H1 (cell line): ENCODE data around the gene PPAN. TPM values are rescaled to one million over a fixed set of nuclear protein-coding genes. Genes with fewer than 3 reads are reported as not detected.

Experiments used
- CTCF ChIA-PET: fragments of 300-600 bp; sonication (Branson Sonifier 250); formaldehyde crosslinking; loops from one replicate; lab custom pipeline; 2021; ENCODE audit not compliant: partially characterized antibody; lab: Charles Lee
- POLR2A ChIA-PET: fragments of 300-600 bp; sonication (Branson Sonifier 250); formaldehyde crosslinking; loops from one replicate; lab custom pipeline; 2021; ENCODE audit warnings: inconsistent platforms; ENCODE audit not compliant: partially characterized antibody; lab: Charles Lee
- DNase-seq, 2 experiments: peaks; one replicate each; pipeline versions ENCODE4 v3.0.0 to v3.0.0-alpha.2; 2010 to 2022; ENCODE audit warnings: low spot score in 2 of 2, low read depth in 1 of 2, mixed read lengths in 1 of 2
- FAIRE-seq: peaks from 2 replicates; lab custom pipeline; 2011; peaks lifted over from hg19 to GRCh38; lab: Jason Lieb, UNC
- H2AFZ ChIP-seq: 2 replicates; pipeline ENCODE4 v1.8.1; 2012; ENCODE audit warnings: low read length, inconsistent platforms
- H2AK5ac ChIP-seq: 2 replicates; pipeline ENCODE4 v1.6.1; 2013; ENCODE audit warnings: low read depth, low read length
- H2BK120ac ChIP-seq: replicated peaks from 2 replicates; pipeline ENCODE3; 2013; ENCODE audit warnings: low read depth, low read length, inconsistent platforms
- H2BK12ac ChIP-seq: 2 replicates; pipeline ENCODE4 v1.6.1; 2013; ENCODE audit warnings: low read depth, low read length
- H2BK15ac ChIP-seq: 2 replicates; pipeline ENCODE4 v1.6.1; 2013; ENCODE audit warnings: low read length
- H2BK20ac ChIP-seq: 2 replicates; pipeline ENCODE4 v1.6.1; 2013; ENCODE audit warnings: low read length
- H2BK5ac ChIP-seq: 2 replicates; pipeline ENCODE4 v1.6.1; 2013; ENCODE audit warnings: low read depth, low read length
- H3K14ac ChIP-seq: 2 replicates; pipeline ENCODE4 v1.6.1; 2013; ENCODE audit warnings: inconsistent platforms; ENCODE audit not compliant: insufficient read length
- H3K18ac ChIP-seq: 2 replicates; pipeline ENCODE4 v1.6.1; 2013; ENCODE audit warnings: low read length; ENCODE audit errors: extremely low read depth
- H3K23ac ChIP-seq: 2 replicates; pipeline ENCODE4 v1.6.1; 2013; ENCODE audit warnings: inconsistent platforms; ENCODE audit not compliant: insufficient read length
- H3K23me2 ChIP-seq: 2 replicates; pipeline ENCODE4 v1.6.1; 2013; ENCODE audit warnings: low read depth, low read length
- H3K27ac ChIP-seq: 2 replicates; pipeline ENCODE4 v1.6.1; 2011; ENCODE audit warnings: low read depth, low read length, inconsistent platforms
- H3K27me3 ChIP-seq, 4 experiments: replicated peaks in 1 of 4; 1 replicate in 1 of 4; 2 replicates in 3 of 4; pipeline versions ENCODE4 v1.6.1 to v1.8.1; 2011 to 2013; ENCODE audit warnings: low read length in 3 of 4, mild to moderate bottlenecking in 3 of 4, inconsistent platforms in 2 of 4, mixed read lengths in 2 of 4, moderate library complexity in 1 of 4; ENCODE audit not compliant: control insufficient read depth in 3 of 4, insufficient read depth in 3 of 4; ENCODE audit errors: extremely low read depth in 1 of 4
- H3K36me3 ChIP-seq, 4 experiments: 2 replicates each; pipeline versions ENCODE4 v1.6.1 to v1.8.1; 2011 to 2013; ENCODE audit warnings: mild to moderate bottlenecking in 4 of 4, low read length in 3 of 4, moderate library complexity in 2 of 4, control low read depth in 1 of 4, inconsistent platforms in 1 of 4; ENCODE audit not compliant: insufficient read depth in 4 of 4, control insufficient read depth in 2 of 4
- H3K4ac ChIP-seq: replicated peaks from 2 replicates; pipeline ENCODE3; 2013; ENCODE audit warnings: low read length, low read depth, mixed read lengths, inconsistent platforms; ENCODE audit not compliant: insufficient read length
- H3K4me1 ChIP-seq, 4 experiments: replicated peaks in 1 of 4; 1 replicate in 1 of 4; 2 replicates in 3 of 4; pipeline versions ENCODE4 v1.6.1 to v1.8.1; 2011 to 2013; ENCODE audit warnings: low read length in 3 of 4, inconsistent platforms in 2 of 4, mixed read lengths in 1 of 4; ENCODE audit not compliant: insufficient read depth in 4 of 4, control insufficient read depth in 3 of 4
- H3K4me2 ChIP-seq, 2 experiments: 2 replicates each; pipeline versions ENCODE4 v1.6.1 to v1.8.1; 2011 to 2013; ENCODE audit warnings: low read depth in 2 of 2, low read length in 2 of 2, control low read depth in 1 of 2, inconsistent platforms in 1 of 2, mild to moderate bottlenecking in 1 of 2; ENCODE audit not compliant: insufficient read depth in 1 of 2
- H3K4me3 ChIP-seq, 4 experiments: fragments of 200-600, 300-600 bp in 1 of 4; sonication (generic), shearing (Covaris generic), sonication (Bioruptor Twin) in 1 of 4; 2 replicates each; pipeline versions ENCODE4 v1.5.1 to v1.8.1; 2011 to 2016; ENCODE audit warnings: low read length in 4 of 4, low read depth in 3 of 4, control low read depth in 2 of 4, inconsistent platforms in 2 of 4, mild to moderate bottlenecking in 2 of 4, mixed read lengths in 1 of 4, moderate library complexity in 1 of 4; ENCODE audit not compliant: insufficient read depth in 2 of 4; ENCODE audit errors: extremely low read depth in 1 of 4
- H3K56ac ChIP-seq: replicated peaks from 2 replicates; pipeline ENCODE3; 2013; ENCODE audit warnings: low read depth, mild to moderate bottlenecking, mixed read lengths, low read length, inconsistent platforms; ENCODE audit not compliant: insufficient read length
- H3K79me1 ChIP-seq: 2 replicates; pipeline ENCODE4 v1.6.1; 2013; ENCODE audit warnings: low read depth, low read length, control low read depth
- H3K79me2 ChIP-seq, 2 experiments: 2 replicates each; pipeline versions ENCODE4 v1.6.1 to v1.8.1; 2012 to 2013; ENCODE audit warnings: low read length in 2 of 2, mild to moderate bottlenecking in 2 of 2, inconsistent platforms in 1 of 2; ENCODE audit not compliant: insufficient read depth in 2 of 2, control insufficient read depth in 1 of 2
- H3K9ac ChIP-seq, 4 experiments: replicated peaks in 1 of 4; 1 replicate in 1 of 4; 2 replicates in 3 of 4; pipeline versions ENCODE4 v1.6.1 to v1.8.1; 2011 to 2013; ENCODE audit warnings: low read depth in 3 of 4, low read length in 3 of 4, control low read depth in 2 of 4, mild to moderate bottlenecking in 2 of 4, moderate library complexity in 2 of 4, inconsistent platforms in 1 of 4; ENCODE audit errors: extremely low read depth in 1 of 4
- H3K9me3 ChIP-seq, 2 experiments: 2 replicates each; pipeline versions ENCODE4 v1.6.1 to v1.8.1; 2012 to 2013; ENCODE audit warnings: mild to moderate bottlenecking in 2 of 2, moderate library complexity in 2 of 2, control low read depth in 1 of 2, inconsistent platforms in 1 of 2, low read depth in 1 of 2, low read length in 1 of 2, mixed read lengths in 1 of 2; ENCODE audit not compliant: insufficient read depth in 2 of 2
- H4K20me1 ChIP-seq, 2 experiments: replicated peaks in 1 of 2; 2 replicates each; pipeline versions ENCODE3 to v1.8.1; 2011 to 2013; ENCODE audit warnings: inconsistent platforms in 2 of 2, low read length in 2 of 2, mild to moderate bottlenecking in 1 of 2; ENCODE audit not compliant: insufficient read depth in 2 of 2, control insufficient read depth in 1 of 2
- H4K5ac ChIP-seq: 2 replicates; pipeline ENCODE4 v1.6.1; 2013; ENCODE audit warnings: low read length, low read depth, mixed read lengths, inconsistent platforms; ENCODE audit not compliant: insufficient read length
- H4K8ac ChIP-seq: 2 replicates; pipeline ENCODE4 v1.8.0; 2013; ENCODE audit warnings: mild to moderate bottlenecking, moderate library complexity, low read length, inconsistent platforms; ENCODE audit not compliant: insufficient read depth; ENCODE audit errors: extremely low read depth
- H4K91ac ChIP-seq: replicated peaks from 2 replicates; pipeline ENCODE3; 2013; ENCODE audit warnings: low read length, mixed read lengths, inconsistent platforms; ENCODE audit not compliant: insufficient read length
- ASH2L ChIP-seq: fragments of 200-600, 300-600 bp; sonication (generic); IDR thresholded peaks from one replicate; pipeline ENCODE4 v1.7.1; 2017; ENCODE audit warnings: low read length
- CEBPB ChIP-seq: IDR thresholded peaks from 2 replicates; pipeline ENCODE4 v1.6.1; 2012; ENCODE audit warnings: low read depth, low read length
- EP300 ChIP-seq, 2 experiments: IDR thresholded peaks; 1 replicate in 1 of 2; 2 replicates in 1 of 2; pipeline ENCODE4 v1.6.1; 2011 to 2012; ENCODE audit warnings: low read depth in 2 of 2, low read length in 2 of 2, mild to moderate bottlenecking in 2 of 2, borderline replicate concordance in 1 of 2, inconsistent platforms in 1 of 2, moderate library complexity in 1 of 2
- FOSL1 ChIP-seq: IDR thresholded peaks from 2 replicates; pipeline ENCODE4 v1.6.1; 2011; ENCODE audit warnings: mild to moderate bottlenecking, low read depth, low read length, moderate library complexity; ENCODE audit not compliant: insufficient read depth
- NRF1 ChIP-seq: IDR thresholded peaks from 2 replicates; pipeline ENCODE4 v1.6.1; 2011; ENCODE audit warnings: mild to moderate bottlenecking, low read depth, low read length, improper control_type of control experiment
- RBBP5 ChIP-seq: IDR thresholded peaks from 2 replicates; pipeline ENCODE4 v1.7.1; 2012; ENCODE audit warnings: low read depth, mild to moderate bottlenecking, inconsistent platforms, low read length, moderate library complexity, borderline replicate concordance
- SIRT6 ChIP-seq: IDR thresholded peaks from one replicate; pipeline ENCODE4 v1.7.1; 2012; ENCODE audit warnings: low read length, inconsistent platforms
- SP2 ChIP-seq: IDR thresholded peaks from 2 replicates; pipeline ENCODE4 v1.6.1; 2012; ENCODE audit warnings: mild to moderate bottlenecking, low read length, inconsistent platforms
- SUZ12 ChIP-seq: fragments of 200-600 bp; sonication (generic); IDR thresholded peaks from 2 replicates; pipeline ENCODE4 v1.6.1; 2012; ENCODE audit warnings: mild to moderate bottlenecking, inconsistent platforms, low read length, moderate library complexity, mixed read lengths
- TAF1 ChIP-seq: IDR thresholded peaks from 2 replicates; pipeline ENCODE4 v1.6.1; 2011; ENCODE audit warnings: mild to moderate bottlenecking, low read depth, low read length
- WGBS, 2 experiments: shearing (Covaris generic) in 1 of 2; methylation state at CpG; one replicate each; pipeline versions ENCODE4 v1.1.6 to v1.1.7; 2013 to 2015; ENCODE audit warnings: low lambda C conversion rate in 2 of 2, mixed read lengths in 2 of 2, inconsistent platforms in 1 of 2, low coverage in 1 of 2, missing lambda C conversion rate in 1 of 2; ENCODE audit not compliant: insufficient replicate concordance in 2 of 2, insufficient coverage in 1 of 2, insufficient read length in 1 of 2; ENCODE audit errors: extremely low coverage in 1 of 2, missing lambda C conversion rate in 1 of 2; 5-methylcytosine and 5-hydroxymethylcytosine counted together
- polyA plus RNA-seq, 7 experiments: library from polyadenylated mRNA; depleted of rRNA in 3 of 7; stranded (reverse) in 5 of 7; unstranded in 2 of 7; fragments of >200 nt in 5 of 7; fragments of 200-250 nt in 2 of 7; gene quantifications; 1 replicate in 5 of 7; 2 replicates in 1 of 7; 4 replicates in 1 of 7; pipeline versions ENCODE4 v1.2.1 to v1.2.3, GENCODE V29; 2011 to 2013; ENCODE audit warnings: missing spikeins in 2 of 7, mixed read lengths in 2 of 7
- total RNA-seq: library from RNA; stranded (reverse); fragmentation: NEBNext Ultra II Directional; extraction: Animal tissue kit (Norgen Biotek cat#: 25700); gene quantifications from 2 replicates; pipeline ENCODE4 v1.2.1, GENCODE V29; 2021
- TF ChIP-seq, protein P1 (sequence below): IDR thresholded peaks from 2 replicates; pipeline ENCODE4 v1.6.1; 2011; ENCODE audit warnings: low read length, improper control_type of control experiment

Gene PPAN
- total and polyA plus RNA-seq, 2 of the 8 experiments (the other 6 are each of a cell fraction or from before 2014, with no cell fraction given): 48.8 to 74.4 TPM

DNA sequence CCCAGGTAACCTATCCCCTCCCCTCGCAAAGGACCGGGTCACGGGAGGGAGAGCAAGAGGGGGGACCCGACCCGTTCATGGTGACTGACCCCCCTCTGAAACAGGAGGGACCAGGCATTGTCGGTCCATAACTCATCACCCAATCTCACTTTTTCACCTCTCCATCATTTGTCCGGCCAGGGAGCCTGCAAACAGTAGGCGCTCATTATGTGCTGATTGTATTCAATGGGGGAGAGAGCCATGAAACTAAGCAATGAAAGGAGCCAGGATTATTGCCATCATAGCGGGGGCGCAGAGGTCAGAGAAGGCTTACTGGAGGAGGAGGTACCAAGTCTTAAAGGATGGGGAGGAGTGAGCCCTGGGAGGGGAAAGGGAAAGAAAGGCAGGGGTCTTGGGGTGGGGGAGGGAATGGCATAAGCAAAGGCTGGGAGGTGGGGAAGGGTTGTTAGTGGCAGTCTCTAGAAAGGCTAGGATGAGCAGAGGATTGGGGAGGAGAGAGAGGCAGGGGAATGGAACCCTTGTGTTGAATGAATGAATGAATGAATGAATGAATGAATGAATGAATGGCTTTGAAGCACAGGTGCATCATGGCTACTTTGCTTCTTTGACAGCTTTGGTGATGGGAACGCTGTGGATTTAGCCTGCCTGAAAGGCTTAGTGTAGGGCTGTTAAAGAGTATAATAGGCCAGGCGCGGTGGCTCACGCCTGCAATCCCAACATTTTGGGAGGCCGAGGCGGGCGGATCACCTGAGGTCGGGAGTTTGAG lies 18.7 kb upstream of the PPAN start:
- Histone ChIP-seq H3K23ac (no peak overlapping the region), H2BK5ac (no peak overlapping the region), H3K79me1 (no peaks in the 10 kb centered on the region), H2AFZ (no peak overlapping the region), H3K27me3 (peaks cover 0 to 2% (median 0%) of the 10 kb centered on the region in 4 experiments; a peak in 1 of 7 replicates), H4K20me1 (peaks cover 0 to 4% of the 10 kb centered on the region in 2 experiments), H3K14ac (no peak overlapping the region), H3K18ac (no peak overlapping the region), H3K9ac (peak overlapping the region in 1 of 4 experiments; percentile 32; a peak in 1 of 7 replicates), H3K4me3 (peak overlapping the region; percentile 81 to 92 (median 87); a peak in 6 of 8 replicates), H3K79me2 (no peaks in the 10 kb centered on the region), H2BK15ac (no peak overlapping the region), H4K91ac (peak overlapping the region; percentile 40), H2BK20ac (0 out of 2 replicates have a peak overlapping the region, but pooled peaks have one; percentile 32), H4K8ac (0 out of 2 replicates have a peak overlapping the region, but pooled peaks have one; percentile 57), H3K9me3 (no peaks in the 10 kb centered on the region), H2AK5ac (no peak overlapping the region), H3K36me3 (peaks cover 0 to 3% (median 1%) of the 10 kb centered on the region in 4 experiments; a peak in 2 of 8 replicates), H2BK120ac (no peak overlapping the region), H2BK12ac (no peak overlapping the region), H3K56ac (no peak overlapping the region), H4K5ac (no peak overlapping the region), H3K4me1 (peaks cover 0 to 4% (median 3%) of the 10 kb centered on the region in 4 experiments; a peak in 4 of 7 replicates), H3K4me2 (peak overlapping the region; percentile 71), H3K23me2 (peaks cover 13% of the 10 kb centered on the region; the same call in 1 of the 2 replicates), H3K4ac (no peak overlapping the region), H3K27ac (no peak overlapping the region)
- POLR2A ChIA-PET: interaction anchor here (1.7 to 15.1 kb wide), 2 partner anchors 9 to 25 kb away, joined by 3 to 240 read pairs; partner anchors contain the start of genes P2RY11 and PPAN
- CTCF ChIA-PET: interaction anchor here (1.5 kb wide), 1 partner anchor 156 kb away, joined by 3 read pairs; no protein-coding TSS in a partner anchor
- DNase-seq: no peak
- WGBS, 2 experiments: 80% methylated on average over 18 of the region's 18 CpGs; no CpG with 5 or more reads in 1 of the 2 experiments
- no peak for FAIRE-seq
- TF ChIP-seq FOSL1 (no peak), TAF1 (no peak), ASH2L (no peak), SP2 (no peak), RBBP5 (no peak), NRF1 (no peak), EP300 (IDR thresholded peaks at IDR 0.05; ENCODE audit: borderline replicate concordance in 1 of 2, low read depth in 2 of 2, low read length in 2 of 2) (no peak), CEBPB (no peak), SIRT6 (no peak), SUZ12 (no peak)
- TF ChIP-seq, protein P1, sequence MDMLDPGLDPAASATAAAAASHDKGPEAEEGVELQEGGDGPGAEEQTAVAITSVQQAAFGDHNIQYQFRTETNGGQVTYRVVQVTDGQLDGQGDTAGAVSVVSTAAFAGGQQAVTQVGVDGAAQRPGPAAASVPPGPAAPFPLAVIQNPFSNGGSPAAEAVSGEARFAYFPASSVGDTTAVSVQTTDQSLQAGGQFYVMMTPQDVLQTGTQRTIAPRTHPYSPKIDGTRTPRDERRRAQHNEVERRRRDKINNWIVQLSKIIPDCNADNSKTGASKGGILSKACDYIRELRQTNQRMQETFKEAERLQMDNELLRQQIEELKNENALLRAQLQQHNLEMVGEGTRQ: no peak
